Measurements from ENCODE around the gene ERBB2.

The ERBB2 gene

GRCh38 chr17:39684369-39685192 lies 15.3 kb upstream of the ERBB2 start:
- no peak overlapping the region for H3K27ac ChIP-seq

GRCh38 chr17:39687101-39687545 lies 12.7 kb upstream of the ERBB2 start:
- peak overlapping the region; percentile 86 for H3K27ac ChIP-seq
- TF ChIP-seq ZFX (IDR thresholded peaks at IDR 0.05) (no peak), CTCF (conservative IDR thresholded peaks at IDR 0.05) (no peak)

More at GRCh38 chr17:39684369-39685192, 15.3 kb upstream of the ERBB2 start:
- no peak for TF ChIP-seq ZFX (IDR thresholded peaks at IDR 0.05)
- no peak for TF ChIP-seq CTCF (conservative IDR thresholded peaks at IDR 0.05)

GRCh38 chr17:39687546-39688474 lies 12.1 kb upstream of the ERBB2 start, which contains the start of gene PGAP3:
Gene PGAP3 (minus strand): TSS chr17:39688057. CDS start chr17:39688014, 43 bp downstream.
- H3K27ac ChIP-seq: peak within 1 kb of the TSS; percentile 86
- no peak for TF ChIP-seq ZFX (IDR thresholded peaks at IDR 0.05)
- no peak for TF ChIP-seq CTCF (conservative IDR thresholded peaks at IDR 0.05)

- TF ChIP-seq ZFX (IDR thresholded peaks at IDR 0.05) (no peak), CTCF (conservative IDR thresholded peaks at IDR 0.05) (no peak)
Measured at GRCh38 chr17:39688475-39688835, 11.4 kb upstream of the ERBB2 start.

GRCh38 chr17:39688945-39689344 lies 10.9 kb upstream of the ERBB2 start:
- H3K27ac ChIP-seq: peak overlapping the region; percentile 86
- no peak for TF ChIP-seq ZFX (IDR thresholded peaks at IDR 0.05)
- TF ChIP-seq CTCF (conservative IDR thresholded peaks at IDR 0.05): no peak

More at GRCh38 chr17:39688475-39688835, 11.4 kb upstream of the ERBB2 start:
- peak overlapping the region; percentile 86 for H3K27ac ChIP-seq

GRCh38 chr17:39694593-39694992 lies 5.3 kb upstream of the ERBB2 start:
- no peak overlapping the region for H3K27ac ChIP-seq

More at GRCh38 chr17:39694593-39694992, 5.3 kb upstream of the ERBB2 start:
- TF ChIP-seq CTCF (conservative IDR thresholded peaks at IDR 0.05) (no peak), ZFX (IDR thresholded peaks at IDR 0.05) (no peak)
